K562 (cell line): ENCODE data around the gene PPP1R12C. TPM values are rescaled to one million over a fixed set of nuclear protein-coding genes. Genes with fewer than 3 reads are reported as not detected.

Experiments
- BHLHE40 ChIP-seq: IDR thresholded peaks from 2 replicates; pipeline ENCODE4 v1.6.1; 2011; ENCODE audit warnings: low read length, improper control_type of control experiment
- EWSR1 ChIP-seq: fragments of 450-650 bp; IDR thresholded peaks from 2 replicates; pipeline ENCODE4 v1.6.1; 2018; ENCODE audit warnings: borderline replicate concordance, mild to moderate bottlenecking, low read depth, moderate library complexity; ENCODE audit not compliant: partially characterized antibody
- FOS ChIP-seq: IDR thresholded peaks from 3 replicates; pipeline ENCODE4 v1.6.1; 2011; ENCODE audit not compliant: insufficient read length; ENCODE audit errors: extremely low read depth
- KLF13 ChIP-seq: fragments of 450-650 bp; IDR thresholded peaks from 2 replicates; pipeline ENCODE4 v1.6.1; 2016; ENCODE audit warnings: missing genetic modification characterization, low read depth, mild to moderate bottlenecking, missing compliant biosample characterization, moderate library complexity, borderline replicate concordance
- MAX ChIP-seq: sonication (generic); formaldehyde crosslinking; IDR thresholded peaks from 2 replicates; pipeline ENCODE4 v1.9.0; 2022; ENCODE audit warnings: mild to moderate bottlenecking, missing genetic modification reagents
- NFIC ChIP-seq: fragments of 450-650 bp; IDR thresholded peaks from 2 replicates; pipeline ENCODE4 v1.6.1; 2017; ENCODE audit warnings: mild to moderate bottlenecking, inconsistent platforms
- STAT5A ChIP-seq: IDR thresholded peaks from 2 replicates; pipeline ENCODE4 v1.6.1; 2012; ENCODE audit warnings: low read length, inconsistent platforms, borderline replicate concordance
- TCFL5 ChIP-seq: fragments of 250-450 bp; sonication (Bioruptor Pico); conservative IDR thresholded peaks from 2 replicates; pipeline ENCODE4 v1.6.1; 2021; ENCODE audit warnings: mild to moderate bottlenecking, moderate library complexity, matching md5 sums
- ZBTB40 ChIP-seq, 2 experiments: fragments of 450-650 bp in 1 of 2; sonication (generic) in 1 of 2; formaldehyde crosslinking in 1 of 2; IDR thresholded peaks; 2 replicates each; pipeline versions ENCODE4 v1.7.1 to v1.9.0; 2016 to 2022; ENCODE audit warnings: inconsistent platforms in 1 of 2, mild to moderate bottlenecking in 1 of 2, missing genetic modification reagents in 1 of 2
- ZC3H8 ChIP-seq: fragments of 450-650 bp; IDR thresholded peaks from 2 replicates; pipeline ENCODE4 v1.6.1; 2017
- ZNF232 ChIP-seq: sonication (generic); formaldehyde crosslinking; IDR thresholded peaks from 2 replicates; pipeline ENCODE4 v1.8.0; 2022; ENCODE audit warnings: mild to moderate bottlenecking, missing genetic modification reagents
- ZNF354B ChIP-seq: fragments of 250-450 bp; sonication (Bioruptor Pico); IDR thresholded peaks from 2 replicates; pipeline ENCODE4 v1.4.0; 2020
- ZNF696 ChIP-seq: fragments of 250-450 bp; sonication (Bioruptor Pico); conservative IDR thresholded peaks from 2 replicates; pipeline ENCODE4 v1.4.0; 2020; ENCODE audit warnings: mild to moderate bottlenecking, moderate library complexity
- polyA plus RNA-seq, 8 experiments: library from polyadenylated mRNA; depleted of rRNA in 4 of 8; stranded (reverse) in 5 of 8; unstranded in 3 of 8; fragments of >200 nt; fragmentation: Nextera tagmentation in 2 of 8; fragmentation: Illumina TruSeq in 1 of 8; extraction: Ambion mirVana in 2 of 8; extraction: Trizol in 1 of 8; gene quantifications; 2 replicates each; pipeline versions ENCODE4 v1.2.1 to v1.2.3, GENCODE V29; 2011 to 2014; ENCODE audit warnings: inconsistent platforms in 1 of 8, missing spikeins in 1 of 8
- total RNA-seq, 7 experiments: library from RNA; depleted of rRNA in 6 of 7; stranded (reverse); fragments of >200 nt in 6 of 7; fragmentation: Illumina TruSeq in 2 of 7; extraction: Trizol in 2 of 7; gene quantifications; 2 replicates each; pipeline versions ENCODE4 v1.2.1 to v1.2.3, GENCODE V29; 2011 to 2021; ENCODE audit warnings: low replicate concordance in 1 of 7
- TF ChIP-seq, protein P1 (sequence below): fragments of 450-650 bp; conservative IDR thresholded peaks from 2 replicates; pipeline ENCODE4 v1.6.1; 2016; ENCODE audit warnings: missing genetic modification characterization, low read depth, mild to moderate bottlenecking, missing compliant biosample characterization, moderate library complexity

Gene PPP1R12C
- total and polyA plus RNA-seq, 9 of the 15 experiments (the other 6 are each of a cell fraction or from before 2014, with no cell fraction given) = 1.8 to 136 (median 33.7) TPM

GRCh38 chr19:55158848-55159749, 41.7 kb upstream of the PPP1R12C start (continued):
- no peak for TF ChIP-seq ZNF696
- peak; percentile 50; the same call in 1 of the 2 replicates for TF ChIP-seq NFIC
- TF ChIP-seq, protein P1, sequence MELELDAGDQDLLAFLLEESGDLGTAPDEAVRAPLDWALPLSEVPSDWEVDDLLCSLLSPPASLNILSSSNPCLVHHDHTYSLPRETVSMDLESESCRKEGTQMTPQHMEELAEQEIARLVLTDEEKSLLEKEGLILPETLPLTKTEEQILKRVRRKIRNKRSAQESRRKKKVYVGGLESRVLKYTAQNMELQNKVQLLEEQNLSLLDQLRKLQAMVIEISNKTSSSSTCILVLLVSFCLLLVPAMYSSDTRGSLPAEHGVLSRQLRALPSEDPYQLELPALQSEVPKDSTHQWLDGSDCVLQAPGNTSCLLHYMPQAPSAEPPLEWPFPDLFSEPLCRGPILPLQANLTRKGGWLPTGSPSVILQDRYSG (tag) = no peak
- TF ChIP-seq MAX (CRISPR knock-in tag) = peak; percentile 48; the same call in 1 of the 2 replicates
- no peak for TF ChIP-seq ZC3H8
- TF ChIP-seq BHLHE40 = no peak; the same call in 1 of the 2 replicates
- TF ChIP-seq STAT5A = peak; percentile 66; the same call in 1 of the 2 replicates
- peak; percentile 26; the same call in 1 of the 2 replicates for TF ChIP-seq ZBTB40 (IDR thresholded peaks at IDR 0.05)
- TF ChIP-seq ZBTB40 (CRISPR knock-in tag; IDR thresholded peaks at IDR 0.05) = no peak
- no peak for TF ChIP-seq KLF13 (tag)
- TF ChIP-seq EWSR1 = no peak
- TF ChIP-seq ZNF232 = no peak
- no peak for TF ChIP-seq TCFL5 (CRISPR knock-in tag)
- TF ChIP-seq FOS = peak; percentile 26
- no peak for TF ChIP-seq ZNF354B (CRISPR knock-in tag)
